Left kidney (tissue), 2 donors: ENCODE data around the gene LPP. TPM values are rescaled to one million over a fixed set of nuclear protein-coding genes. Genes with fewer than 3 reads are reported as not detected.

ENCODE experiments used
- DNase-seq: peaks from one replicate; pipeline ENCODE4 v3.0.0-alpha.2; 2013
- polyA plus RNA-seq: library from polyadenylated mRNA; unstranded; fragments of 120-200 nt; gene quantifications from one replicate; pipeline ENCODE4 v1.2.1, GENCODE V29; 2013; ENCODE audit not compliant: insufficient read length

LPP gene
- polyA plus RNA-seq, 1 donor: 32.9 TPM

DNA sequence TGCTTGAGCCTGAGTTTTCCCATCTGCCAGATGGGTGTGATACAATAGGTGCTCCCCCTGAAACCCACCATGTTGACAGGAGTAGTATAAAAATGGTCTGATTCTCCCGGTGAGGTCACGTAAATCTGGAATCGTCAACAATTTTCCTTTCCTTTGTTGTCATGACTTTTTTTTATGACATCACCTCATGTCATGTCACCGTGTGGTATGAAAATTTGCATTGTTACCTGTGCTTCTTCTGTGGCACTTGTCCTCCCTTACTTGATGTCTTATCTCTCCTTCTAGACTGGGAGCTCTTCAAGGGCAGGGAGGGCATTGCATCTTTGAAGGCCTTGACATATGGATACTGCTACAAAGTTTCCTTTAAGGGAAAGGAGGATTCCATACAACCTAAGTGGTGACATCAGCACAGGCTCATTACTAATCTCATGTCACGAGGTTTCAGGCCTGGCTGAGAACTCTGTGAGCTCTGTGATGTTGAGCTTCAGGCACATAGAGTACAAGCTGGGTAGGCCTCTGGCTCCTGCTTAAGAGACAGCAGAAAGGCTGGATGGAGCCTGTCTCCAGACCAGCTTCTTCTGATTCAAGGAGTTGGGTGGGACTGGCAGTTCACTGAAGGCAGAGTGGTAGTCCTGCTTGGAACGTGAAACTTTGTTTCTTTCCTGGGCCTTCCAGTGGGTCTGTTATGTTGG is 66.3 kb downstream of the LPP start:
- no peak for DNase-seq

DNA sequence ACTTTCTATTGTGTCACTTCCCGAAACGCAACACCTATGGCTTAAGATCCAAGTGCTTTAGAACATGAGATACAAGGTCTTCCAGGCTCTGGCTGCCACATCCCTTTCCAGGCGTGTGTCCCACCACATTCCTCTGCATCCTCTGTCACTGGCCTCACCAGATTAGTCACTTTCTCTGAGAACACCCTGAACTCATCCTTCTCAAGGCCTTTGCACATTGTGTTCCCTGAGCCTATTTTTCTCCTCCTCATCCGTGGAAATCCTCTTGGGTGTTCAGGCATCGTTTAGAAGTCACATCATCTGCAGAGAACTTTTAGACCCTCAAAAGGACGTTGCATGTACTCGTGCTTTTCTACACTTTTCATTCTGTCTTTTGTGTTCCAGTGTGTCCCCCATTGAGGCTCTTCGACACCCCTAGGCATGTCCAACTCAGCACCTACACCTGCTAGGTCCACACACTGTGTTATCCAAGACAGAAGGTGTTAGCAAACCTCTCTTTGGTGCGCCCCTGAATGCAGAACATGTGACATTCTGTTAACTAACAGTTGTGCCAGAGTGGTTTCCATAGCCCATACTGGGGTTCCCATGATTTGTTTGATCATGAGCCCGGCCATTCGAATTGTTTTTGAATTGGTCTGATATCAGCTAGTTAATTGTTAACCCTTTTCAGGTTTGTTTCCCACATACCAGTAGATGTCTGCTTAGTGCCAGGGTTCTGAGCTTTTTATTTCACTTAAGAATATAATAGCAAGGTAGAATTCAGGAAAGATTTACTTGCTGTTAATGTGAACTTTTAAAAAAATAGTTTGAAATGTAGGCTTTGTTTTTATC is 67.2 kb downstream of the LPP start:
- DNase-seq: no peak

DNA sequence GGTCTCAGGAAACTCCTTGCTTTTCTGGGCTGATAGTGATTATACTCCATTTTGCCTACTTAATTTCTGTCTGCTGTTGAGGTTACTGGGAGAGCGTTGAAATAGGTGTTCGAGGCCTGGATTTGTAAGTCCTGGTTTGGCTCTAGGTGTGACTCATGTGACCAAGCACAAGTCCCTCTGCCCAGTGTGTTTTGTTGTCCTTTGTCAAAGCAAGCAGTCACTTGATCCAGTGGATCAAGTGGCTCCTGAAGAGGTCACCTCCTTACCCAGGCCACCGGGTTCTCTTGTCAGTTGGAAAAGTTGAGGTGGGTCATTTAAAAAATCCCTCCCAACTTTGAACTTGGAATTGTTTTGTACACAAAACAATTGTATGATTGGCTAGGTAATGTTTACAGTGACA is 70.0 kb downstream of the LPP start:
- no peak for DNase-seq

DNA sequence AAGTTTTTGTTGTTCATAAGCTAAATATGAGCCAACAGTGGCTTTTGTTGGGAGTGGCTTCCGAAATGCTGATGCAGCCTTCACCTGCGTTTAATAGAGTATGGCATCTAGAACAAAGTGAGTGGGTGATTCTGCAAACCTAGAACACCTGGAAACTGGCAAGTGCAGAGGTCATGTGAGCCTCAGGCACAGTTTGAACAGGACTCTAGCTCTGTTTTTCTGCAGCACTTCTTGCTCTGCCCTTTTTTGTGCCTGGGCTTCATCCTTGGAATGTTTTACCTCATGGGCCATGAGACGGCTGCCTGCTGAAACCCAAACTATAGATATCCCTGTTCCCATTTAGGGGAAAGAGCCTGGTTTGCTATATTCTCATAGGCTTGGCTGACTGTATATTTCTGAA is 73.5 kb downstream of the LPP start:
- no peak for DNase-seq

DNA sequence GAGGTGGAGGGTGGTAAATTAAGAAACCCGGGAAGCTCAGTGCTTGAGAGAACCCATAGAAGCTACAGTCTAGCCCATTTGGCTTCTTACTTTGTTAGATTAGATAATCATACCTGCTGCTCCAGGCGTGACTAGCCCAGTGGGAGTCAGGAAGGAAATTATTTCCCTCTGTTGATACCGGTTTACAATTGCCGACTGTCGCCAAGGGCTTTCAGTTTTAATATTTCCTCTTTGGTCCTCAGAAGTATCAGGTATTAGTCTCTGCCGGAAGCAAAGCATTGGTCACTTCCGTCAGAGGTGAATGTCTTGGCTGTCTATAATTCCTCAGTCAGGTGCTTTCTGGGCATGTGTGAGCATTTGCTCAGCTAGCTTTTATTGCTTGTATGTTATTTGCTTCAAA is 75.2 kb downstream of the LPP start:
- no peak for DNase-seq

DNA sequence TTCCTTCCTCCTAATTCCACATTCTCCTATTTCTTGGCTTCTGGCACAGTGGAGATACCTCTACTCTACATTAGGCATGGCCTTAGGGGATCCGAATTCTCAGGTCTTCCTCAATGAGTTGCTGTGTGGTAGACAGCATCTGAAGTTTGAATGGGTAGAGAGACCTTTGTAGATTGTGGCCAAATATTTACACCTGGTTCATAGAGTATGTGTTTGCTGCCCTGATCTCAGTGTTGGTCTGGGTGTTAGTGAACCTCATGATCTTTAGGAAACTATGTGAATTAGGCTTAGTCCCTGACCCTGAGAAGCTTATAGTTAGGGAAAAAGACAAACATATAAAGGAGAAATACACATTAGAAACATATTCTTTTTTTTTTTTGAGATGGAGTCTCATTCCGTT is 75.8 kb downstream of the LPP start:
- DNase-seq: no peak

DNA sequence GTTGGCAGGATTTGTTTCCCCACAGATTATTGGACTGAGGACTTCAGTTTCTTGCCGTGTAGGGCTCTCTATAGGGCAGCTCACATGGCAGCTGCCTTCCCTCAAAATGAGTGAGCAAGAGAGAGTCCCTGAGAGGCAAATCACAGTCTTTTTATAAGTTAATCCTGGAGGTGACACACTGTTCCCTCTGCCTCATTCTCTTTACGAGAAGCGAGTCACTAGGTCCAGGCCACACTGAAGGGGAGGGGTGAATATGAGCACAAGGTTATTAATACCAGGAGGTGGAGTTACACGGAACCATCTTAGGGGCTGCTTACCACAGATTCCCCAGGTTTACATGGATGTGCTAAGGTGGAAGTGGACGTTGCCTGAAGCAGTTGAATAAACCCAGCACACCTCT is 77.0 kb downstream of the LPP start:
- no peak for DNase-seq

DNA sequence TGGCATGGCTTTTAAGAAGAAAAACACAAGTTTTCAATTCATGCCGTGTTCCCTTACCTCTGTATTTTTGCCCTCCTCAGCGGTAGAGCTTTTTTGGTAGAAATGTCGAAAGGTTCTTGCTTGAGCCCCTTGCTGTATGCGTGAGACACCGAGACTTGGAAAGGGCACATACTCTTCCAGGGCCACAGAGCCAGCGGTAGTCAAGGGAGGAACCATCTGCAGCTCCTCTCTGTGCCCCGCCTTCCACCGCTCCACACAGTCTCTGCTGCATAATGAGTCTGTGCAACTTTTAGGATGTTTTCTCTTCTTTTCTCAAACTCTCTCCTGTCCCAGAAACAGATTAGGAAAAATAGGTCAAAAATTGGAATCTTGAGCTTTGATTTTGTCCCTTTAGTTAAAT is 77.5 kb downstream of the LPP start:
- DNase-seq: no peak

DNA sequence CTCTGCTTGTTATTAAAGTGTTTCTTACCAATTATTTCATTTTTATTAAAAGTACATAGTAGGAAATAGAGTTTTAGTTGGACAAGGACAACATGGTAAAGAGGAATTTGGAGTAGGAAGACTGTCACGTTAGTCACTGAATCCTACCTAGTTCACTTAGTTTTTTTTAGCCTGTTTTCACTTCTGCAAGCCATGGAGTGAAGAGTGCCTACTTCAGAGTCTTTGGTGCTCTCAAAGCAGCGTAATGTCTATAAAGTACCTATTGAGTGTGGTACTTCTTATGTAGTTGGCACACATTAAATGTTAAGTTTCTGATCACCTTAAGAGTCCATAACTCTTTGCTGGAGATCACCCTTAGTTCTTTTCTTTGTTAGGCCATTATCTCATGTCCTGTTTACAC is 78.7 kb downstream of the LPP start:
- no peak for DNase-seq

DNA sequence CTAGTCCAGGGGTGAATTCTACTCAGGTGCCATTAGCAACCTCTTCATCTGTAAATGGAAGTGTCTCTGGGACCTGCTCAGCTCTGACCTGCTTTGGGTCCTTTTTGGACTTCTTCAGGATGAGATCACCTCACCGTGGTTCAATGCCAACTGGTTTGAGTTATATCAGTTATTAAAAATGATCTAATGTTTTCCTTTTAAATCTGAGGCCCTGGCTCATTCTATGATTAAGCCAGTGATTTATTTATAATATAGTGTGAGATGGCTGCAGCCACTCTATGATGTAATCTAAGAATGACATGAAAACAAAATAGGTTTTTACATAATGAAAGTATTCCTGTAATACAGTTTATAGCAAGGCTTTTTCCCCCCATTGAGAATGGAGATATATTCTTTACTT is 79.4 kb downstream of the LPP start:
- DNase-seq: no peak

DNA sequence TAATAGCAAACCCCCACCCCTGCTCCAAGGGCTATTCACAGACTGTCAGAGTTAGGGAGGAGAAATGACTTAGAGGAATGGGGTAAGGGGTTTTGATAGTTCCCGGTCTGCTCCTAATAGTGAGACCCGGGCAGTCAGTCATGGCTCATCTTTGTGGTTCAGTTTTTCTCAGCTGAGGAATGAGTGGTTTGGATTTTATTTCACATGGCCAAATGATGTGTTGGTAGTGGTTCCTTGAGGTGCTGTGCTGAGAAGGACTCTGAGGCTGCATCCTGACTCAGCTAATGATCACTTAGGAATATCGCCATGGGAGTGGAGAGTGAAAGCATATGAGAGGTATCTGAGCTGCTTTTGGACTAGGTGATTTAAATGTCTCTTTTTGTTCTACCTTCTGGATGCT is 80.2 kb downstream of the LPP start:
- no peak for DNase-seq

DNA sequence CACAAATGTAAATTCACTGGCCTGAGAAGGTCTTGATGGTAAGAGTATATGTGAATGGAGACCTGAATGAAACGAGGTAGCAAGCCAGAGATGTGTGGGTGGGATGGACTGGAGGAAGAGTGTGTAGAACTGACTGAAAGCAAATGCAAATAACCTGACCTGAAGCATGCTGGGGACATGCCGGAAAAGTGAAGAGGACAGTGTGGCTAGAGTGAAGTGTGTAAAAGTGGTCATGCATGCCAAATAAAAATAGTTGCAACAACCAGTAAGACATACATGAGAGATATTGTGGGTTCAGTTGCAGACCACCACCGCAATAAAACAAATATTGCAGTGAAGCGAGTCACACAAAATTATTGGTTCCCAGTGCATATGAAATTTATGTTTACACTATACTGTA is 82.3 kb downstream of the LPP start:
- no peak for DNase-seq

DNA sequence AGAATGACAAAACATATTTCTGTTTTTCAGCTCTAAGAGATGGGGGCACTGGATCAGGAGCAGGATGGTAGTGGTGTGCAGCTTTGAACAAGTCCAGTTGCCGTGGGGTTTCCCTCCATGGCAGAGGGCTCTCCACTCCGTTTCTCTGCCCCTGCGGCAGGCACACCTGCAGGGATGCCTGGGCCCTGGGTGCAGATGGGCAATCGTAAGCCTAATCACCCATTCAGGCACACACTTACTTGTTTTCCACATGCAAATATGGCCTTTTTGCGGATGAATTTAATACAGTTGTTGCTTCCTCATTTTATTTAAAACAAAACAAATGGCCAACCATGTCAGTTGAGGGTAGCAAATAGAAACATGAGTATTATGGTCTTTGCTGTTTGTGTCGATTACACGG is 85.1 kb downstream of the LPP start:
- DNase-seq: no peak

DNA sequence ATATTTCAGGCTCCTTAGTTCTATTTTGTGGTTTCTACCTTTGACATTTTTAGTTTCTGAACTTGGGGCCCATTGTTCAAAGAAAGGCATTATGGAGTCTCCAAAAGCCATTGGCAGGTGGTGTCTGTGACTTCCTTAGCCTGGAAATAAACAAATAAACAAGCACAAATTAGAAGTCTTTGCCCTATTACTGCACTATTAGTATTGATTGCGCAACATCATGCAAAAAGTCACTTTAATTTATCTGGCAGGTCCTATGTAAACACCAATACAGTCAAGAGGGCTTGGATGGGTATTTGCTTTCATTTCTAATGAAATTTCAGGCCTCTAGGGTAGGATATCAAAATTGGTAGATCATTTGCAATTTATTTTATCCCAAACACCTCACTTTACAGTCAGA is 85.6 kb downstream of the LPP start:
- DNase-seq: no peak

DNA sequence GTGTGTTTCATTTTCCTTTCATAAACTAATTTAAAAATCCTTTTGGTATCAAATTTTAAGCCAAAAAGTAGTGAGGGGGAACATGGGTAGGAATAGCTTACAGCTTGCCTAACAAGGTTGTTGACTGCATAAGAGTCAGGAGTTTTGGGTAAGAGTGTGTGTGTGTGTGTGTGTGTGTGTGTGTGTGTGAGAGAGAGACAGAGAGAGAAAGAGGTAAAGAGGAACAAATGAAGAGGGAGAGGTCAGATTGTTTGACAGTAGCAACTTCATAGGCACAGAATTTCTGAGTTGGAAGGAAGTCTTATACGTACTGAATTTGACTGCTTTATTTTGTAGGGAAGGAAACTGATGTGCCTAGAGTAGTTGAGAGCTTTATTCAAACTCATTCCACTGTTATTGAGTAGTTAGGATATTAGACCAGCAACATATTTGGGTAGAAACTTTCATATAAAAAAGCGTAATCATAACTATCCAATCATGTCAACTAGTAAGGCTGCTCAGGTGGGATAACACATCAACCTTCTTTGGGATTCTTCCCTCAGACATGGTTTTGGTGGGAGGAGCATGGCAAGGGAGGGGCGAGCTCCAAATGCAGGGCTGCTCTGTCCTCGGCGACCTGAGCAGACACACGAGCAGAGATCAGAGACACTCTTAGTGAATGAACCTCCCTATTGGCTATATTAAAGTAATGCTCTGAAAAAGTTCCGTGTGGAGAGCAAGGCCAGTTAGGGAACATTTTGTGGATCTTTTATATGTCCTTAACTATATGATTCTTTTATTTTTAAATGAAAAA is 86.4 kb downstream of the LPP start:
- no peak for DNase-seq

DNA sequence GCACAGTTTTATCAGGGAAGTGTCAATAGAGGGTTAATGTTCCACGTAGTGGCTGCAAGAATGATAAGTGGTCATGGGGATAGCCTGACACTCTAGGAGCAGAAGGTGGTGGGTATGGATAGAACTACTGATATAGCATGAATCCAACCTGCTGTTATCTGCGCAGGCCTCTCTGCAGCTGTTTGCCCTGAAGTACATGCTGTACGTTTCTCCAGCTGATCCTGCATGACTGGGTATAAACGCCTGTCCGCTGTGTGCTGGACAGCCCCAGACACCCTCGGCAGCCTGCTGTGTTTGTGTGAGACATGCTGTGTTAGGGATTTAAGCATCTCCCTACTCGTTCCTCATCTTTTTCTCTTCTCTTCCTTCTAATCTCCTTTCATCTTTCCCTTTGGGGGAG is 87.1 kb downstream of the LPP start:
- no peak for DNase-seq

DNA sequence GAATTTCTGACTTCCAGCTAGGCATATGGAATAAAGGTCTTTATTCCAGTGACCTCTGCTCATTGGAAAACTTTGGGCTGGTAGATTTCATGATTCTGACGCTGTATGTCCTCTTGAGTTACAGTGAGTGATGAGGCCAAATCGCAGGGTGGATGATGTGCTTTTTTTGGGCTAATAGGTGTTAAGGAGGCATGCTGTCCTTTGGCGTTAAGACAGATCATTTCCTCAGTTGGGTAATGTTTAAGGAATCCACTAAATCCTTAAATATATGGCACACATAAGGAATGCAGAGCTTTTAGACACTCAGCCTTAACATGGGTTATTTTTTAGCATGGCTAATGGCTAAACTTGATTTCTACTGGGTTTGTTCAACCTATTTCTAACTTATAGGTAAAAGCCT is 87.9 kb downstream of the LPP start:
- DNase-seq: no peak

DNA sequence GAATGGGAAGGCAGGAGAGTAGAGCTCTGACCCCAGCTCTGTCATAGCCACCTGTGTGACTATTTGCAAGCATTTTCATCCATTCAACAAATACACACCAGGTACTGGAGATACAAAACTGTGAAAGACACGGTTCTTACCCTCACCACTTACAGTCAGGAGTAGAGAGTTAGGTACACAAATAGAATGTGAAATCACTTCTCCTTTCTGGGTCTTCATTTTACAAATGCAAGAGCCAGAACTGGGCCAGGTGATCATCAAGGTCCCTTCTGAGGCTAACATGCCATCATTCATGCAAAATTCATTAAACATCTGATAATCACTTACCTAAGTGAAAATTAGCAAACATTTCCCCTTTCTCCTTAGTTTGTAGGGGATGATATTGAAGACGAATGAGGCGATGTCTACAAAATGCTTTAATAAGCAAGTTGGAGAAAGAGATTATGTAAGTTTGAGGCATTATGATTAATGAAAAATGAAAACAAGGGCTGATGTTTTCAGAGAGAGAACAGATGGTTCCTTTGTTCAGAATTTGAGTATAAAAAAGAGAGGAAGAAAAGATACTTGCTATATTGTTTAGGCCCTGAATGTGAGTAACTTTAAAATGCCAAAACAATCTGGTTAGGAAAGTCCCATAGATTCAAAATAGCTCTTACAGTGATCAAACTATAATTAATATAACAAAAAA is 88.6 kb downstream of the LPP start:
- no peak for DNase-seq

DNA sequence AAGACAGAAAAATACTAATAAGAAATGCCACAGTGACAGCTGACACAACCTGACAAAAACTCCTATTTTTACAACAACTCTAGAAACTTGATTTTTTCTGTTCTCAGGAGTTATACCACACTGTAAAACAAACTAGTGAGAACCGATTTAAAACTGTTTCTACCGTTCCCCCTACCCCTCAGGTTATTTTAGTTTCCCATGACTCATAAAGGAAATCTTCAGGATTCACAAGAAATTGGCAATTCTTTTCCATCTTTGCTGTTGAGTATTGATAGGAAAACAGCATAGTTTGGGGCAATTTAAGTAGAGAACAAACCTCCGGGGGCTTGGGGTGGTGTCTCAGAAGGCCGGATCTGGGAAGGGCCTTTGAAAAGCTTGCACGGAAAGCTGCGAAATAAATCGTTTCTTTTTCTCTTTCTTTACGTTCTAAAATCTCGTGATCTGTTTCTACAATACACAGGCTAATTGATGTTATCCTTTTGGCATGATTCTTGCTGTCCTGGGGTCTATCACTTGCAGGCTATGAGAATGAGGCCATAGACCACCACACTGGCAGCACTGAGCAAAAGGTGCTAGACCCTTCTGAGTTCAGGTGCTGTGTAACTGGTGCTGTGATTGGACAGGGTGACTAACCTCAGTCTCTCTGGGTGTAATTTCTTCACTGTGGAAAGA is 89.3 kb downstream of the LPP start:
- DNase-seq: no peak

DNA sequence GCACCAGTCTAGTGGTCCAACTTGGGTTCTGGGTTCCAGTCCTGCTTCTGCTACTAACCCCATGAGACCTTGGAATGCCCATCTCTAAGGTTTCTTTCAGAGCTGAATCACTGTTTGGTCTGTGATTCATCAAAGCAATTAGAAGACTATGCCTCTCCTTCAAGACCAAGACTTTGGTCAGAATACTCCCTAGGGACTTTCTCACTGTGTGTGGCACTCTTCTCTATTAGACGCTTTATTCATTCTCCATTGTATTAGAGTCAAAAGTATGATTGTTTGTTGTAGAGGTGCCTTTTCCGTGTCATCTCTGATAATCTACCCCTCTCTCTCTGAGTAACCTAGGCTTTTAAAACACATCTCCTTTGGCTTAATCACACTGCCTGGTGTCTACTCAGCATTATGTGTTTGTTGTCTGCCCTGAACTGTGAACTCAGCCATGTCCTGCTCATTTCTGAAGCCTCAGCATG is 90.5 kb downstream of the LPP start:
- DNase-seq: no peak

DNA sequence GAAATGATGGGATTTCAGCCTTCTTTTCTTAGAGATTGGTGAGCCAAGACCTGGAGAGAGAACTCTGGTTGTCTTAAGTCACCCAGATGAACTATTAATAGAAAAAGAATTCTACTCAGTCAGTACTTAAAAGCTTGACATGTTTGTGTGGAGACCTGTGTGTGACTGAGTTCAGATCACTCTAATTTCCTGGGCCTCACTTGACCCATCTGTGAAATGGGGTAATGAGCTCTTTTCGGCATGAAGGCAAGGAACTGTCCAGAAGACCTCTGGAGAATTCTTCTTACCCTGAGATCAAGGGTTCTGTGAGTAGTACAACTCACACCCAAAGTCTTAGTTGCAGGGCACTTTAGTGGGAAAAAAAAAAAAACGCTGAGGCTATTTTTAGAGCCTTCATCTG is 92.9 kb downstream of the LPP start:
- DNase-seq: no peak

DNA sequence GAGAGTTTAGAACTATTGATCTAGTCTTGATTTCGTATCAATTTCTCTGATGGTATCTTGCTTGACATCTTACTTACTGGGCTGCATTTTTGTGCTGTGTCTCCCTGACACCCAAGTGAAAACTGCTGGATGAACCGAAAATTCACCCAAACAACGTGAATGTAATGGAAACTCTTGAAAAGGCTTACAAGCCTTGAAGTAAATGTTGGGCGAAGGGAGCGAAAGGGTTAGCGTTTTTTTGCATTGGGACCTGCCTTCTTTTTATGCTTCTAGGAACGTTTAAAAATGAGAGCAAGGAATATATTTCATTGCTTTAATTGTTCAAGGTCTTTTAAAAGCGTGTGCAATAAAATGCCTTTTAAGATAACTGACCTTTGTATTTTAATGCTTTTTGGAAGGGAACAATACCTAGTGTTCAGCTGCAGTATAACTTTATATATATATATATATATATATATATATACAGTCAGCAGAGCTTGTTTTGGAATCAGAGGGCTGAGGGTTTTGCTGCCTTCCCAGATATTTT is 94.1 kb downstream of the LPP start:
- no peak for DNase-seq
